HCT116 (cell line): ENCODE results near the gene RNF13.

ENCODE experiments used
- CTCF ChIP-seq, 3 experiments: fragments of 200-600 bp in 1 of 3; sonication (generic) in 1 of 3; IDR thresholded peaks in 2 of 3; conservative IDR thresholded peaks in 1 of 3; 2 replicates each; pipeline ENCODE4 v1.5.1; 2012 to 2017; ENCODE audit warnings: low read depth in 2 of 3, low read length in 2 of 3, antibody characterized with exemption in 1 of 3, borderline replicate concordance in 1 of 3, control low read depth in 1 of 3, mild to moderate bottlenecking in 1 of 3, mixed read lengths in 1 of 3, mixed run types in 1 of 3, moderate library complexity in 1 of 3; ENCODE audit not compliant: insufficient read depth in 1 of 3
- EZH2 ChIP-seq: fragments of 200-600 bp; sonication (generic); IDR thresholded peaks from 2 replicates; pipeline ENCODE4 v1.6.1; 2017; ENCODE audit warnings: antibody characterized with exemption, mixed run types
- EZH2phosphoT487 ChIP-seq: fragments of 200-600 bp; IDR thresholded peaks from 2 replicates; pipeline ENCODE4 v1.6.1; 2018; ENCODE audit warnings: antibody characterized with exemption, borderline replicate concordance
- MAX ChIP-seq: IDR thresholded peaks from 2 replicates; pipeline ENCODE4 v1.6.1; 2012
- POLR2AphosphoS5 ChIP-seq: IDR thresholded peaks from 2 replicates; pipeline ENCODE4 v1.6.1; 2011; ENCODE audit warnings: mild to moderate bottlenecking, low read depth, low read length, moderate library complexity
- RAD21 ChIP-seq: IDR thresholded peaks from 2 replicates; pipeline ENCODE4 v1.6.1; 2012; ENCODE audit warnings: low read depth, mild to moderate bottlenecking
- SIN3A ChIP-seq: IDR thresholded peaks from 2 replicates; pipeline ENCODE4 v1.6.1; 2012; ENCODE audit warnings: low read depth
- ZFX ChIP-seq: fragments of 450-650 bp; IDR thresholded peaks from 2 replicates; pipeline ENCODE4 v1.6.1; 2017

GRCh38 chr3:149816986-149817385 lies 4.0 kb downstream of the RNF13 start:
- TF ChIP-seq SIN3A (no peak), CTCF (IDR thresholded peaks at IDR 0.05 in 2 of 3, conservative IDR thresholded peaks at IDR 0.05 in 1 of 3; ENCODE audit: borderline replicate concordance in 1 of 3, insufficient read depth in 1 of 3, low read depth in 2 of 3, low read length in 2 of 3) (no peak), EZH2 (no peak), ZFX (no peak), MAX (no peak), RAD21 (no peak), POLR2AphosphoS5 (no peak), EZH2phosphoT487 (no peak)
